Activated CD8-positive, alpha-beta memory T cell treated with anti-CD3 and anti-CD28 coated beads for 36 hours (primary cell): ENCODE data around the gene ALDH3B1. TPM values are rescaled to one million over a fixed set of nuclear protein-coding genes. Genes with fewer than 3 reads are reported as not detected.

ENCODE experiments used
- CTCF ChIA-PET: fragments of 350-600 bp; sonication (Branson Sonifier 250); formaldehyde crosslinking; loops from one replicate; lab custom pipeline; 2021; ENCODE audit warnings: antibody characterized with exemption; lab: Charles Lee
- POLR2A ChIA-PET: fragments of 350-600 bp; sonication (Branson Sonifier 250); formaldehyde crosslinking; loops from one replicate; lab custom pipeline; 2021; ENCODE audit warnings: antibody characterized with exemption; lab: Charles Lee
- total RNA-seq, 2 experiments: library from RNA; stranded (reverse); gene quantifications; one replicate each; pipeline ENCODE4 v1.2.3, GENCODE V29; 2021

The ALDH3B1 gene
- total RNA-seq, 2 experiments from 2014 or later = not detected

- ChIA-PET POLR2A (interaction anchor here (1.1 kb wide), 1 partner anchor 121 kb away, joined by 3 read pairs; no protein-coding TSS in a partner anchor), CTCF (no interaction called here)
These were observed 13.3 kb upstream of the ALDH3B1 start for GRCh38 chr11:67996622-67997474.

- ChIA-PET POLR2A (interaction anchor here (1.1 kb wide), 1 partner anchor 121 kb away, joined by 3 read pairs; no protein-coding TSS in a partner anchor), CTCF (no interaction called here)
These were observed 12.6 kb upstream of the ALDH3B1 start for GRCh38 chr11:67997475-67997921.

GRCh38 chr11:67998150-67999045, 11.7 kb upstream of the ALDH3B1 start:
- ChIA-PET CTCF (interaction anchor here (1.0 to 1.1 kb wide), 2 partner anchors 23 to 43 kb away, joined by 3 to 4 read pairs; no protein-coding TSS in a partner anchor), POLR2A (interaction anchor here (1.1 kb wide), 1 partner anchor 120 kb away, joined by 3 read pairs; no protein-coding TSS in a partner anchor)

GRCh38 chr11:67999201-67999629, 10.9 kb upstream of the ALDH3B1 start:
- CTCF ChIA-PET = interaction anchor here (1.0 kb wide), 1 partner anchor 43 kb away, joined by 4 read pairs; no protein-coding TSS in a partner anchor
- POLR2A ChIA-PET = no interaction called here

GRCh38 chr11:67999704-68000103, 10.4 kb upstream of the ALDH3B1 start:
- POLR2A ChIA-PET = no interaction called here
- CTCF ChIA-PET = no interaction called here

GRCh38 chr11:68002575-68002937, 7.6 kb upstream of the ALDH3B1 start:
- ChIA-PET POLR2A (interaction anchor here (0.6 kb wide), 1 partner anchor 729 kb away, joined by 19 read pairs; no protein-coding TSS in a partner anchor), CTCF (interaction anchor here (1.0 kb wide), 1 partner anchor 8 kb away, joined by 3 read pairs; no protein-coding TSS in a partner anchor)

GRCh38 chr11:68002938-68003845, 6.9 kb upstream of the ALDH3B1 start:
- POLR2A ChIA-PET = interaction anchor here (0.6 kb wide), 1 partner anchor 730 kb away, joined by 19 read pairs; no protein-coding TSS in a partner anchor
- CTCF ChIA-PET = interaction anchor here (1.0 kb wide), 1 partner anchor 9 kb away, joined by 3 read pairs; no protein-coding TSS in a partner anchor

GRCh38 chr11:68003846-68004550, 6.1 kb upstream of the ALDH3B1 start, which contains the start of gene UNC93B1:
UNC93B1 (minus strand) TSS chr11:68004097; CDS start chr11:68004043, 54 bp downstream.
- CTCF ChIA-PET = no interaction called here
- POLR2A ChIA-PET = no interaction called here

GRCh38 chr11:68004551-68005335, 5.4 kb upstream of the ALDH3B1 start:
- POLR2A ChIA-PET = no interaction called here
- CTCF ChIA-PET = no interaction called here

- POLR2A ChIA-PET = interaction anchor here (0.6 kb wide), 1 partner anchor 436 kb away, joined by 4 read pairs; no protein-coding TSS in a partner anchor
- CTCF ChIA-PET = no interaction called here
These were observed 3.4 kb upstream of the ALDH3B1 start for GRCh38 chr11:68006606-68007166.

GRCh38 chr11:68007498-68008380, 2.4 kb upstream of the ALDH3B1 start:
- POLR2A ChIA-PET = no interaction called here
- CTCF ChIA-PET = interaction anchor here (1.0 kb wide), 1 partner anchor 14 kb away, joined by 3 read pairs; no protein-coding TSS in a partner anchor

GRCh38 chr11:68008381-68009337, 1.5 kb upstream of the ALDH3B1 start:
- POLR2A ChIA-PET = no interaction called here

GRCh38 chr11:68009391-68010089, 587 bp upstream of the ALDH3B1 start:
- ChIA-PET POLR2A (interaction anchor here (0.6 kb wide), 1 partner anchor 25 kb away, joined by 3 read pairs; no protein-coding TSS in a partner anchor), CTCF (interaction anchor here (1.2 kb wide), 1 partner anchor 26 kb away, joined by 7 read pairs; no protein-coding TSS in a partner anchor)

More at GRCh38 chr11:68008381-68009337, 1.5 kb upstream of the ALDH3B1 start:
- CTCF ChIA-PET = interaction anchor here (1.0 kb wide), 1 partner anchor 13 kb away, joined by 3 read pairs; no protein-coding TSS in a partner anchor
